Mesenchymal stem cell (in vitro differentiated cells and primary cell): ENCODE results near the gene CREB3L4.
A peak's percentile ranks its signal among the peaks of the same experiment; 100 is the strongest.

ENCODE experiments used
- DNase-seq: peaks from one replicate; pipeline ENCODE4 v3.0.0-alpha.2; 2013
- H2AFZ ChIP-seq: one replicate; pipeline ENCODE4 v1.6.1; 2013; ENCODE audit warnings: low read depth, mild to moderate bottlenecking, control low read depth, inconsistent platforms, low read length, moderate library complexity
- H2AK5ac ChIP-seq: 2 replicates; pipeline ENCODE4 v1.6.1; 2013; ENCODE audit warnings: low read length, moderate library complexity, mild to moderate bottlenecking, inconsistent platforms; ENCODE audit not compliant: severe bottlenecking
- H2BK120ac ChIP-seq: one replicate; pipeline ENCODE4 v1.6.1; 2013; ENCODE audit warnings: low read depth, mild to moderate bottlenecking, inconsistent platforms, low read length, moderate library complexity
- H2BK12ac ChIP-seq, 2 experiments: one replicate each; pipeline ENCODE4 v1.6.1; 2013; ENCODE audit warnings: inconsistent platforms in 2 of 2, low read length in 2 of 2, mild to moderate bottlenecking in 2 of 2, moderate library complexity in 2 of 2, control low read depth in 1 of 2
- H2BK15ac ChIP-seq: one replicate; pipeline ENCODE4 v1.6.1; 2013; ENCODE audit warnings: mild to moderate bottlenecking, low read depth, inconsistent platforms; ENCODE audit not compliant: poor library complexity, severe bottlenecking
- H2BK5ac ChIP-seq: 2 replicates; pipeline ENCODE4 v1.6.1; 2013; ENCODE audit warnings: low read depth, mild to moderate bottlenecking, low read length, control low read depth, inconsistent platforms; ENCODE audit not compliant: poor library complexity, severe bottlenecking
- H3K14ac ChIP-seq, 2 experiments: one replicate each; pipeline ENCODE4 v1.6.1; 2013; ENCODE audit warnings: inconsistent platforms in 2 of 2, low read length in 2 of 2, control low read depth in 1 of 2, mild to moderate bottlenecking in 1 of 2, moderate library complexity in 1 of 2
- H3K18ac ChIP-seq, 2 experiments: one replicate each; pipeline ENCODE4 v1.6.1; 2013; ENCODE audit warnings: inconsistent platforms in 2 of 2, low read length in 2 of 2, control low read depth in 1 of 2, low read depth in 1 of 2, mild to moderate bottlenecking in 1 of 2
- H3K23ac ChIP-seq, 2 experiments: one replicate each; pipeline ENCODE4 v1.6.1; 2013; ENCODE audit warnings: inconsistent platforms in 2 of 2, low read length in 2 of 2, mild to moderate bottlenecking in 2 of 2, moderate library complexity in 2 of 2, control low read depth in 1 of 2
- H3K27ac ChIP-seq: 2 replicates; pipeline ENCODE4 v1.5.1; 2013; ENCODE audit warnings: mild to moderate bottlenecking, moderate library complexity, low read length, control low read depth, inconsistent platforms; ENCODE audit not compliant: poor library complexity, severe bottlenecking
- H3K27me3 ChIP-seq, 2 experiments: 2 replicates each; pipeline versions ENCODE4 v1.6.1 to v1.7.0; 2013; ENCODE audit warnings: low read length in 2 of 2, mild to moderate bottlenecking in 2 of 2, moderate library complexity in 2 of 2, control low read depth in 1 of 2, inconsistent platforms in 1 of 2; ENCODE audit not compliant: control insufficient read depth in 1 of 2, insufficient read depth in 1 of 2
- H3K36me3 ChIP-seq, 2 experiments: 2 replicates each; pipeline versions ENCODE4 v1.6.1 to v1.7.0; 2013; ENCODE audit warnings: low read length in 2 of 2, control low read depth in 1 of 2, inconsistent platforms in 1 of 2, low read depth in 1 of 2, mild to moderate bottlenecking in 1 of 2; ENCODE audit not compliant: insufficient read depth in 2 of 2, control insufficient read depth in 1 of 2
- H3K4ac ChIP-seq, 2 experiments: one replicate each; pipeline ENCODE4 v1.6.1; 2013; ENCODE audit warnings: inconsistent platforms in 2 of 2, low read length in 2 of 2, mild to moderate bottlenecking in 2 of 2, moderate library complexity in 2 of 2, control low read depth in 1 of 2, low read depth in 1 of 2
- H3K4me1 ChIP-seq: 2 replicates; pipeline ENCODE4 v1.6.1; 2013; ENCODE audit warnings: low read depth, low read length, control low read depth; ENCODE audit not compliant: control insufficient read depth, insufficient read depth
- H3K4me2 ChIP-seq: 2 replicates; pipeline ENCODE4 v1.6.1; 2013; ENCODE audit warnings: low read length, mild to moderate bottlenecking, inconsistent platforms; ENCODE audit not compliant: poor library complexity, severe bottlenecking
- H3K4me3 ChIP-seq, 2 experiments: 2 replicates each; pipeline versions ENCODE4 v1.5.1 to v1.7.0; 2013; ENCODE audit warnings: low read length in 2 of 2, mild to moderate bottlenecking in 2 of 2, control low read depth in 1 of 2, low read depth in 1 of 2; ENCODE audit not compliant: insufficient read depth in 1 of 2
- H3K79me1 ChIP-seq: replicated peaks from 2 replicates; pipeline ENCODE4 v1.6.1; 2013; ENCODE audit warnings: mild to moderate bottlenecking, control low read depth, low read length, inconsistent platforms; ENCODE audit not compliant: poor library complexity, severe bottlenecking
- H3K9ac ChIP-seq: 2 replicates; pipeline ENCODE4 v1.7.0; 2013; ENCODE audit warnings: mild to moderate bottlenecking, low read length, moderate library complexity
- H3K9me3 ChIP-seq: 2 replicates; pipeline ENCODE4 v1.7.0; 2013; ENCODE audit warnings: mild to moderate bottlenecking, low read length; ENCODE audit not compliant: control insufficient read depth
- H4K8ac ChIP-seq: one replicate; pipeline ENCODE4 v1.6.1; 2013; ENCODE audit warnings: inconsistent platforms, mild to moderate bottlenecking, low read length, moderate library complexity
- H4K91ac ChIP-seq: one replicate; pipeline ENCODE4 v1.6.1; 2013; ENCODE audit warnings: mild to moderate bottlenecking, low read length, inconsistent platforms
- WGBS: methylation state at CpG from one replicate; pipeline ENCODE4 v1.1.7; 2013; ENCODE audit warnings: mixed read lengths; 5-methylcytosine and 5-hydroxymethylcytosine counted together

CREB3L4 gene

DNA sequence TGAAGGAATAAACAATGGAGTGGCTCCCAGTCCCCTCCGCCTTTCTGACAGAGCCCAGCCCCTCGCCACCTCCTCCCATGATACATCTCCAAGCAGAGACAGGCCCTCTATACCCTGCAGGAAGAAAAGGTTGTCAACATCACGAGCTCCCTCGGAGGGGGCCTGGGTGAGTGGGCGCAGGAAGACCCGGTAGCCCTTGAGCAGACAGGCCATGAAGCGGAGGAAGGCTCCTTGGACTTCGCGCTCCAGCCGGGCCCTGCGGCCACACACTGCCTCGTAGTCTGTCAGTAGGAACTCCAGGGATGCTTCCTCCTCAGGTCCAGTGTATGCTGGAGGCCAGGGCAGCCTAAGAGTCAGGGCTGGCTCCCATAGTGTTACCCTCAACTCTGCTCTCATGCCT is 28.2 kb upstream of the CREB3L4 start:
- no peak overlapping the region for H2BK120ac ChIP-seq
- no peak overlapping the region for H2AFZ ChIP-seq
- H3K27me3 ChIP-seq, result no peaks in the 10 kb centered on the region
- no peak overlapping the region for H3K14ac ChIP-seq
- no peak overlapping the region for H2BK15ac ChIP-seq
- no peak overlapping the region for H3K27ac ChIP-seq
- no peak overlapping the region for H3K4me2 ChIP-seq
- H3K9ac ChIP-seq, result no peak overlapping the region
- H2AK5ac ChIP-seq, result no peak overlapping the region
- no peak overlapping the region for H3K18ac ChIP-seq
- H3K4me1 ChIP-seq, result peaks cover 5% of the 10 kb centered on the region
- peaks cover 81% of the 10 kb centered on the region in 2 experiments for H3K36me3 ChIP-seq
- H3K9me3 ChIP-seq, result no peaks in the 10 kb centered on the region
- H2BK12ac ChIP-seq, result no peak overlapping the region
- no peak overlapping the region for H3K23ac ChIP-seq
- no peak overlapping the region for H3K4ac ChIP-seq
- 98% methylated on average over 12 of the region's 12 CpGs for WGBS
- peaks cover 48% of the 10 kb centered on the region for H3K79me1 ChIP-seq
- DNase-seq, result no peak
- no peak overlapping the region for H3K4me3 ChIP-seq
- H4K8ac ChIP-seq, result peak overlapping the region; percentile 31
- H4K91ac ChIP-seq, result no peak overlapping the region
- no peak overlapping the region for H2BK5ac ChIP-seq

DNA sequence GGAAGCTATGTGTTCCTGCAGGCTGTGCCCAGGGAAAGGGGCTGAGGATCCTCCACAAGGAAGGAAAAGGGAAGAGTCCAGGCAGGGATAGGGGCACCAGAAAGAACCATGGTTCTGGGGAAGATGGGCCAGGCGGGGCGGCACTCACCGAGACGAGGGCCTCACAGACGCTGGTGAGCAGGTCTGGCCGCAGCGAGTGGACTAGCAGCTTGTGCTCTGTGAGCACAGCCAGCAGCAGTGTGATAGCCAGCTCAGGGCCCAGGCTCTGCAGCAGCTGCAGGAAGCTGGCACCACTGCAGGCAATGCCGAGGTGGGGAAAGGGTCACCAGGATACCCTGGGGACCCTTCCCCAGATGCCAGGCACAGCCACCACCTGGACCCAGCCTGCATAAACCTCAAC is 26.9 kb upstream of the CREB3L4 start:
- no peak overlapping the region for H2AFZ ChIP-seq
- no peak overlapping the region for H2AK5ac ChIP-seq
- no peaks in the 10 kb centered on the region for H3K27me3 ChIP-seq
- H2BK120ac ChIP-seq, result no peak overlapping the region
- no peak overlapping the region for H3K14ac ChIP-seq
- H3K18ac ChIP-seq, result no peak overlapping the region
- no peak overlapping the region for H3K4ac ChIP-seq
- H3K4me3 ChIP-seq, result no peak overlapping the region
- H4K91ac ChIP-seq, result no peak overlapping the region
- no peak overlapping the region for H2BK12ac ChIP-seq
- no peak overlapping the region for H3K27ac ChIP-seq
- peaks cover 48% of the 10 kb centered on the region for H3K79me1 ChIP-seq
- H3K4me1 ChIP-seq, result peaks cover 12% of the 10 kb centered on the region
- no peak overlapping the region for H3K23ac ChIP-seq
- no peak overlapping the region for H4K8ac ChIP-seq
- H3K9ac ChIP-seq, result no peak overlapping the region
- H3K4me2 ChIP-seq, result no peak overlapping the region
- H3K36me3 ChIP-seq, result peaks cover 72 to 73% of the 10 kb centered on the region in 2 experiments
- no peak overlapping the region for H2BK15ac ChIP-seq
- DNase-seq, result no peak
- no peaks in the 10 kb centered on the region for H3K9me3 ChIP-seq
- 98% methylated on average over 8 of the region's 8 CpGs for WGBS
- H2BK5ac ChIP-seq, result no peak overlapping the region

DNA sequence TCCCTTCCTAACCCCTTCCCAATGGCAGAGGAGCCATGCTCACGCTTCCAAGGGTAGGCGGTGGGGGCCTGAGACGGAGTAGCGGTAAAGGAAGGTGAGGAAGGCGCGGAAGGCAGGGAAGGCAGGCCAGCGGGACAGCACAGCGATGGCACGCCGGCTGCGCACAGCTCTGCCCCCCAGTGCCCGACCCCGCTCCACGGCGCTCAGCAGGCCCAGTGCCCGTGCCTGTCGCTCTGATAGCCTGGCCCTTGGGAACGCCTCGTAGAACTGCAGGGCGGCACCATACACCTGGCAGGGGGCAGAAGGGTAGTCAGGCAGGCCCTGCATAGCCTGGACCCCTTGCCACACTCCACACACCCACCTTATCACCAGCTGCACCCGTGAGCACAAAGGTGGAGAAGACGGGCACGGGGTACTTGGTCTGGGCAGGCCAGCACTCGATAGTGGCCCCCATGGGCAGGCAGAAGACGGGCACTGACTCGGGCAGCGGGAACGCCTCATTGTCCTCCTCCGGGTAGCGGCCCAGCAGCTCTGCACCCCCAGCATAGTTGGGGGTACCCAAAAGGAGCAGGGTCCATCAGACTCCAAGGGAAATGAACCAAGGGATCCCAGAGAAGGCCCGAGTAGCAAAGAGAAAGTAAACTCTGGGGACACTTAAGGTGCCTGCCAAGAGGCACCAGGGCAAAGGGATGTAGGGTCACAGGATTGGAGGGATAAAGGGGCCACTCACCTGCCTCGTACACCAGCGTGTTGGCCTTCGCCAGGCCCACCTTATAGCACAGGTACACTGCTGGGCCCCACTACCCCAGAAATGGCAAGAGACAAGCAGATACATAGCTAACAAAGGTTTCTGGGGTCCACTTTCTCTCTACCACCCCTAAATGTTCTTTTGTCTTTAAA is 25.6 kb upstream of the CREB3L4 start:
- no peak overlapping the region for H3K9ac ChIP-seq
- no peak overlapping the region for H3K27ac ChIP-seq
- H2AK5ac ChIP-seq, result no peak overlapping the region
- H2BK15ac ChIP-seq, result no peak overlapping the region
- no peak overlapping the region for H3K14ac ChIP-seq
- no peaks in the 10 kb centered on the region for H3K9me3 ChIP-seq
- no peak overlapping the region for H2AFZ ChIP-seq
- H2BK5ac ChIP-seq, result no peak overlapping the region
- H3K4ac ChIP-seq, result no peak overlapping the region
- 97% methylated on average over 34 of the region's 34 CpGs for WGBS
- no peak overlapping the region for H4K91ac ChIP-seq
- H3K23ac ChIP-seq, result no peak overlapping the region
- H2BK12ac ChIP-seq, result no peak overlapping the region
- no peak overlapping the region for H3K18ac ChIP-seq
- no peak overlapping the region for H3K4me2 ChIP-seq
- peaks cover 44% of the 10 kb centered on the region for H3K79me1 ChIP-seq
- H3K4me3 ChIP-seq, result no peak overlapping the region
- peaks cover 60 to 63% of the 10 kb centered on the region in 2 experiments for H3K36me3 ChIP-seq
- H2BK120ac ChIP-seq, result no peak overlapping the region
- peaks cover 12% of the 10 kb centered on the region for H3K4me1 ChIP-seq
- no peaks in the 10 kb centered on the region for H3K27me3 ChIP-seq
- H4K8ac ChIP-seq, result no peak overlapping the region
- DNase-seq, result no peak

DNA sequence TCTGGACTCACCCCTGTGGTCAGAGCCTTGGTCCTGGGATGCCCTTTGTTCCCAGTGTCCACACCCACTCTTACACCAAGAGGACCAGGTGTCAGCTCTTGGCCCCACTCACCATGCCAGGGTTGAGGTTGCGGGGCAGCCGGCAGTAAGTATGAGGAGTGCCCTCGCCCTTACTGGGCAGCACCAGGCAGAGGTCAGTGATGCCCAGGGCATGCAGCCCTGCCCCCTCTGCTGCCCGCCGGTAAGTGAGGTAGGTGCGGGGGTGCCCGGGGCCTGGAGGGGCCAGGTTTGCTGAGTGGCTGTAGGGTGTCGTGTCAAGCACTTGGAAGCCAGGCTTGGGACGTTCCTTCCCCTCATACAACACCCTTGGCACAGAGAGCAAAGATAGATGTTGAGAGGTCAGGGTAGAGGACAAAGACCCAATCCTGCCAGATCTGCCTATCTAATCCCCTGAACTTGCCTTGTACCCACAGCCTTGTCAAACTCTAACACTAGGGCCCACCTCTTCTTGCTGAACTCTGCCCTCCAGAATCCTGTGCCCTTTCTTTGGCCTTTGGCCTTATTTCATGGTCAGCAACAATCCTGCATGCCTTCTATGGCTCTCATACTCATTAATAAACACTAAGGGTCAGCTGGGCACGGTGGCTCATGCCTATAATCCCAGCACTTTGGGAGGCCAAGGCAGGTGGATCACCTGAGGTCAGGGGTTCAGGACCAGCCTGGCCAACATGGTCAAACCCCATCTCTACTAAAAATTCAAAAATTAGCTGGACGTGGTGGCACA is 24.7 kb upstream of the CREB3L4 start:
- Histone ChIP-seq H3K9ac (no peak overlapping the region), H3K36me3 (peaks cover 58 to 62% of the 10 kb centered on the region in 2 experiments), H3K23ac (no peak overlapping the region), H2BK15ac (no peak overlapping the region), H2AFZ (no peak overlapping the region), H3K14ac (no peak overlapping the region), H3K4me2 (no peak overlapping the region), H3K4me3 (no peak overlapping the region), H3K9me3 (no peaks in the 10 kb centered on the region), H3K18ac (no peak overlapping the region), H3K79me1 (peaks cover 42% of the 10 kb centered on the region), H4K91ac (peak overlapping the region; percentile 28), H3K4ac (no peak overlapping the region), H3K4me1 (peaks cover 12% of the 10 kb centered on the region), H2BK12ac (no peak overlapping the region), H3K27me3 (no peaks in the 10 kb centered on the region), H4K8ac (no peak overlapping the region), H2AK5ac (no peak overlapping the region), H2BK120ac (no peak overlapping the region), H3K27ac (no peak overlapping the region), H2BK5ac (no peak overlapping the region)
- 93% methylated on average over 7 of the region's 11 CpGs for WGBS
- DNase-seq, result no peak
